Progenitor cell of endocrine pancreas (in vitro differentiated cells): ENCODE data around the gene MYADML2. TPM values are rescaled to one million over a fixed set of nuclear protein-coding genes. Genes with fewer than 3 reads are reported as not detected.

ENCODE experiments used
- DNase-seq: peaks from one replicate; pipeline ENCODE4 v3.0.0; 2021; ENCODE audit warnings: low spot score; ENCODE audit not compliant: unreplicated experiment
- H3K27ac Mint-ChIP-seq: 2 replicates; pipeline ENCODE4 v1.8.0; 2021; ENCODE audit warnings: mild to moderate bottlenecking, moderate library complexity, mixed read lengths
- H3K27me3 Mint-ChIP-seq: 2 replicates; pipeline ENCODE4 v1.8.0; 2021; ENCODE audit warnings: mixed read lengths
- H3K36me3 Mint-ChIP-seq: 2 replicates; pipeline ENCODE4 v1.8.0; 2022; ENCODE audit warnings: mixed read lengths; ENCODE audit not compliant: insufficient read depth
- H3K4me1 Mint-ChIP-seq: 2 replicates; pipeline ENCODE4 v1.8.0; 2021; ENCODE audit warnings: low read depth, mixed read lengths
- H3K4me3 Mint-ChIP-seq: 2 replicates; pipeline ENCODE4 v1.8.0; 2021; ENCODE audit warnings: low read depth, mild to moderate bottlenecking, moderate library complexity, mixed read lengths
- H3K9me3 Mint-ChIP-seq: 2 replicates; pipeline ENCODE4 v1.8.0; 2021; ENCODE audit warnings: low read depth, mixed read lengths
- CTCF ChIP-seq: fragments of 200-600 bp; sonication (generic); IDR thresholded peaks from one replicate; pipeline ENCODE4 v1.5.0; 2021; ENCODE audit warnings: antibody characterized with exemption, mild to moderate bottlenecking; ENCODE audit not compliant: unreplicated experiment
- total RNA-seq: library from RNA; stranded (reverse); gene quantifications from 2 replicates; pipeline ENCODE4 v1.2.1, GENCODE V29; 2021

Gene MYADML2
- total RNA-seq, 1 donor from 2014 or later: not detected

- no peak for DNase-seq
- Mint-ChIP-seq H3K27ac (no peak overlapping the region), H3K36me3 (no peaks in the 10 kb centered on the region), H3K4me1 (peaks cover 14% of the 10 kb centered on the region), H3K4me3 (peak overlapping the region; percentile 46), H3K9me3 (no peaks in the 10 kb centered on the region), H3K27me3 (peaks cover 3% of the 10 kb centered on the region)
- TF ChIP-seq CTCF: no peak
Measured at GRCh38 chr17:81929253-81930141, 17.5 kb downstream of the MYADML2 start.

GRCh38 chr17:81928544-81929252 lies 18.3 kb downstream of the MYADML2 start:
- Mint-ChIP-seq H3K9me3 (no peaks in the 10 kb centered on the region), H3K4me1 (peaks cover 18% of the 10 kb centered on the region), H3K27me3 (peaks cover 3% of the 10 kb centered on the region), H3K4me3 (peak overlapping the region; percentile 60), H3K36me3 (no peaks in the 10 kb centered on the region), H3K27ac (no peak overlapping the region)
- TF ChIP-seq CTCF: no peak
- no peak for DNase-seq

- no peaks in the 10 kb centered on the region for H3K36me3 Mint-ChIP-seq
- DNase-seq: peak; percentile 91
- peak within 1 kb of the TSS; percentile 86 for H3K4me3 Mint-ChIP-seq
- H3K9me3 Mint-ChIP-seq: no peaks in the 10 kb centered on the region
- TF ChIP-seq CTCF: peak; percentile 49
- H3K27me3 Mint-ChIP-seq: peaks cover 3% of the 10 kb centered on the region
- H3K27ac Mint-ChIP-seq: peak within 1 kb of the TSS; percentile 99
- H3K4me1 Mint-ChIP-seq: peaks cover 22% of the 10 kb centered on the region
Measured at GRCh38 chr17:81927653-81928543, 19.1 kb downstream of the MYADML2 start, which contains the start of gene MAFG. Gene MAFG (minus strand): TSS chr17:81927735. CDS start chr17:81923185, 4,550 bp downstream.

GRCh38 chr17:81927152-81927652 lies 19.8 kb downstream of the MYADML2 start:
- TF ChIP-seq CTCF: no peak
- Mint-ChIP-seq H3K9me3 (no peaks in the 10 kb centered on the region), H3K27me3 (peaks cover 3% of the 10 kb centered on the region), H3K36me3 (no peaks in the 10 kb centered on the region), H3K27ac (no peak overlapping the region), H3K4me1 (peaks cover 26% of the 10 kb centered on the region), H3K4me3 (peak overlapping the region; percentile 61)
- no peak for DNase-seq
